ENCODE results near the gene MTUS2.

Gene MTUS2

GRCh38 chr13:29164116-29164515 is 344.0 kb downstream of the MTUS2 start:
- no peak overlapping the region for H3K4me3 ChIP-seq (ENCODE audit: low read length)
- no peaks in the 10 kb centered on the region for H3K4me1 ChIP-seq (ENCODE audit: low read length)

GRCh38 chr13:29165216-29165615 is 345.1 kb downstream of the MTUS2 start:
- Histone ChIP-seq H3K79me2 (ENCODE audit: low read length) (no peaks in the 10 kb centered on the region), H3K9me2 (replicated peaks; ENCODE audit: insufficient read depth, low read length) (no peaks in the 10 kb centered on the region), H3F3A (ENCODE audit: insufficient read depth, low read length) (no peaks in the 10 kb centered on the region), H3K27me3 (replicated peaks; ENCODE audit: insufficient read depth, low read length) (no peaks in the 10 kb centered on the region), H3K4me3 (ENCODE audit: low read length) (no peak overlapping the region), H3K27ac (ENCODE audit: low read length) (no peak overlapping the region), H3K9me3 (replicated peaks; ENCODE audit: insufficient read depth, low read length) (no peaks in the 10 kb centered on the region), H3K4me1 (ENCODE audit: low read length) (no peaks in the 10 kb centered on the region), H2AFZ (ENCODE audit: low read length) (no peak overlapping the region), H3K36me3 (replicated peaks; ENCODE audit: insufficient read depth, low read length) (no peaks in the 10 kb centered on the region), H3K4me2 (ENCODE audit: low read depth, low read length) (no peak overlapping the region), H3K9ac (ENCODE audit: low read length) (no peak overlapping the region), H4K20me1 (ENCODE audit: insufficient read depth, low read length) (no peaks in the 10 kb centered on the region)
- no peak for DNase-seq
- TF ChIP-seq CTCF (IDR thresholded peaks at IDR 0.05; ENCODE audit: low read length) (no peak), EZH2 (optimal IDR thresholded peaks at IDR 0.05; ENCODE audit: low read depth, low read length) (no peak)

More at GRCh38 chr13:29164116-29164515, 344.0 kb downstream of the MTUS2 start:
- DNase-seq, result no peak
- no peak overlapping the region for H3K4me2 ChIP-seq (ENCODE audit: low read depth, low read length)
- H3K9ac ChIP-seq (ENCODE audit: low read length), result no peak overlapping the region
- H2AFZ ChIP-seq (ENCODE audit: low read length), result no peak overlapping the region
- no peaks in the 10 kb centered on the region for H3K9me3 ChIP-seq (replicated peaks; ENCODE audit: insufficient read depth, low read length)
- no peaks in the 10 kb centered on the region for H3K9me2 ChIP-seq (replicated peaks; ENCODE audit: insufficient read depth, low read length)
- H3K27ac ChIP-seq (ENCODE audit: low read length), result no peak overlapping the region
- no peaks in the 10 kb centered on the region for H3F3A ChIP-seq (ENCODE audit: insufficient read depth, low read length)
- no peaks in the 10 kb centered on the region for H4K20me1 ChIP-seq (ENCODE audit: insufficient read depth, low read length)
- H3K27me3 ChIP-seq (replicated peaks; ENCODE audit: insufficient read depth, low read length), result no peaks in the 10 kb centered on the region
- no peaks in the 10 kb centered on the region for H3K36me3 ChIP-seq (replicated peaks; ENCODE audit: insufficient read depth, low read length)
- TF ChIP-seq EZH2phosphoT487 (IDR thresholded peaks at IDR 0.05; ENCODE audit: low read length) (no peak), CTCF (IDR thresholded peaks at IDR 0.05; ENCODE audit: low read length) (no peak), EZH2 (optimal IDR thresholded peaks at IDR 0.05; ENCODE audit: low read depth, low read length) (no peak)
- H3K79me2 ChIP-seq (ENCODE audit: low read length), result no peaks in the 10 kb centered on the region

GRCh38 chr13:29165840-29166239 is 345.7 kb downstream of the MTUS2 start:
- DNase-seq, result no peak
- Histone ChIP-seq H3K9me2 (replicated peaks; ENCODE audit: insufficient read depth, low read length) (no peaks in the 10 kb centered on the region), H3K36me3 (replicated peaks; ENCODE audit: insufficient read depth, low read length) (no peaks in the 10 kb centered on the region), H3K9me3 (replicated peaks; ENCODE audit: insufficient read depth, low read length) (no peaks in the 10 kb centered on the region), H3K4me2 (ENCODE audit: low read depth, low read length) (no peak overlapping the region), H2AFZ (ENCODE audit: low read length) (no peak overlapping the region), H4K20me1 (ENCODE audit: insufficient read depth, low read length) (no peaks in the 10 kb centered on the region), H3K9ac (ENCODE audit: low read length) (no peak overlapping the region), H3K4me1 (ENCODE audit: low read length) (no peaks in the 10 kb centered on the region), H3K27me3 (replicated peaks; ENCODE audit: insufficient read depth, low read length) (no peaks in the 10 kb centered on the region), H3F3A (ENCODE audit: insufficient read depth, low read length) (no peaks in the 10 kb centered on the region), H3K79me2 (ENCODE audit: low read length) (no peaks in the 10 kb centered on the region), H3K27ac (ENCODE audit: low read length) (no peak overlapping the region), H3K4me3 (ENCODE audit: low read length) (no peak overlapping the region)
- TF ChIP-seq EZH2phosphoT487 (IDR thresholded peaks at IDR 0.05; ENCODE audit: low read length) (no peak), CTCF (IDR thresholded peaks at IDR 0.05; ENCODE audit: low read length) (no peak), EZH2 (optimal IDR thresholded peaks at IDR 0.05; ENCODE audit: low read depth, low read length) (no peak)

All from MM.1S (cell line).